Upper lobe of left lung (tissue), 4 donors: ENCODE data around the gene AP3B2.

Experiments used
- CTCF ChIP-seq, 6 experiments: fragments of 450-650 bp in 4 of 6; fragments of 200-600 bp in 2 of 6; sonication (generic) in 2 of 6; IDR thresholded peaks; one replicate each; pipeline ENCODE4 v1.5.1; 2016 to 2019; ENCODE audit warnings: antibody characterized with exemption in 6 of 6
- EP300 ChIP-seq, 4 donors: sonication (generic); formaldehyde crosslinking; IDR thresholded peaks; one replicate each; pipeline ENCODE4 v1.5.1; 2017; ENCODE audit warnings: antibody characterized with exemption in 4 of 4, control low read depth in 2 of 4
- POLR2A ChIP-seq, 4 donors: fragments of 450-650 bp; IDR thresholded peaks; one replicate each; pipeline ENCODE4 v1.5.1; 2016 to 2017; ENCODE audit warnings: antibody characterized with exemption in 4 of 4, mild to moderate bottlenecking in 2 of 4
- POLR2AphosphoS5 ChIP-seq, 2 donors: sonication (generic); formaldehyde crosslinking; IDR thresholded peaks; one replicate each; pipeline ENCODE4 v1.5.1; 2017; ENCODE audit warnings: antibody characterized with exemption in 2 of 2

GRCh38 chr15:82749951-82750830 is 40.5 kb upstream of the AP3B2 start:
- TF ChIP-seq CTCF (IDR thresholded peaks at IDR 0.05) (peak in 2 of 6 experiments; percentile 5 to 23), POLR2A (IDR thresholded peaks at IDR 0.05) (peak in 2 of 4 donors; percentile 62 to 81), POLR2AphosphoS5 (IDR thresholded peaks at IDR 0.05) (peak; percentile 83 to 94), EP300 (IDR thresholded peaks at IDR 0.05) (peak in 1 of 4 donors; percentile 43)
